A549 (cell line): Measurements from ENCODE around the gene GNG12. TPM values are rescaled to one million over a fixed set of nuclear protein-coding genes. Genes with fewer than 3 reads are reported as not detected.
A peak's percentile ranks its signal among the peaks of the same experiment; 100 is the strongest.

Experiments used
- ATAC-seq, 2 experiments: fragments of 200-7000 bp in 1 of 2; fragments of >200 bp in 1 of 2; cut with Nextera tagmentation in 1 of 2; cut with Tn5 transposase in 1 of 2; 3 replicates each; pipeline versions ENCODE4 v1.8.0 to v1.9.1; 2018 to 2020; ENCODE audit warnings: mild to moderate bottlenecking in 1 of 2, moderate library complexity in 1 of 2
- CTCF ChIA-PET: fragments of 300-600 bp; sonication (Branson Sonifier 250); formaldehyde crosslinking; extraction: SDS; loops from one replicate; lab custom pipeline; 2021; ENCODE audit warnings: antibody characterized with exemption, inconsistent platforms; lab: Yijun Ruan, JAX
- POLR2A ChIA-PET: fragments of 350-600 bp; formaldehyde crosslinking; extraction: SDS; loops from one replicate; lab custom pipeline; 2021; ENCODE audit warnings: antibody characterized with exemption, inconsistent platforms; lab: Yijun Ruan, JAX
- DNase-seq, 2 experiments: peaks; one replicate each; pipeline versions ENCODE4 v3.0.0 to v3.0.0-alpha.2; 2011 to 2016; ENCODE audit warnings: low read depth in 1 of 2, low spot score in 1 of 2
- FAIRE-seq: peaks from 2 replicates; lab custom pipeline; 2011; peaks lifted over from hg19 to GRCh38; lab: Jason Lieb, UNC
- H3K27ac ChIP-seq, 2 experiments: fragments of >200 bp; sonication (Bioruptor Twin); formaldehyde crosslinking; 3 replicates each; pipeline ENCODE4 v1.5.1; 2016 to 2017
- H3K4me1 ChIP-seq: fragments of >200 bp; sonication (Bioruptor Twin); formaldehyde crosslinking; 3 replicates; pipeline ENCODE4 v1.6.1; 2016
- H3K4me2 ChIP-seq: fragments of >200 bp; sonication (Bioruptor Twin); formaldehyde crosslinking; 3 replicates; pipeline ENCODE4 v1.6.1; 2016
- H3K4me3 ChIP-seq: fragments of >200 bp; sonication (Bioruptor Twin); formaldehyde crosslinking; 3 replicates; pipeline ENCODE4 v1.5.1; 2016
- H3K9me3 ChIP-seq: fragments of >200 bp; sonication (Bioruptor Twin); formaldehyde crosslinking; 3 replicates; pipeline ENCODE4 v1.6.1; 2016
- CHD4 ChIP-seq: fragments of 200-600 bp; sonication (generic); IDR thresholded peaks from 2 replicates; pipeline ENCODE4 v1.6.1; 2016; ENCODE audit warnings: antibody characterized with exemption, mild to moderate bottlenecking, borderline replicate concordance
- FOXS1 ChIP-seq: fragments of 250-450 bp; sonication (Bioruptor Pico); IDR thresholded peaks from 2 replicates; pipeline ENCODE4 v1.5.0; 2020; ENCODE audit warnings: mild to moderate bottlenecking, moderate library complexity
- GATA3 ChIP-seq: IDR thresholded peaks from 2 replicates; pipeline ENCODE4 v1.6.1; 2012; ENCODE audit warnings: borderline replicate concordance
- HDAC2 ChIP-seq: fragments of 200-600 bp; sonication (generic); IDR thresholded peaks from 2 replicates; pipeline ENCODE4 v1.6.1; 2016
- HEYL ChIP-seq: fragments of 250-450 bp; sonication (Bioruptor Pico); IDR thresholded peaks from 2 replicates; pipeline ENCODE4 v1.8.0; 2021; ENCODE audit warnings: mild to moderate bottlenecking, moderate library complexity
- HOXB13 ChIP-seq: fragments of 250-450 bp; sonication (Bioruptor Pico); IDR thresholded peaks from 2 replicates; pipeline ENCODE4 v1.5.0; 2020; ENCODE audit warnings: low read depth, mild to moderate bottlenecking, moderate library complexity
- JUN ChIP-seq, 2 experiments: fragments of >200 bp; sonication (Bioruptor Twin); formaldehyde crosslinking; IDR thresholded peaks; 2 replicates in 1 of 2; 3 replicates in 1 of 2; pipeline ENCODE4 v1.6.1; 2016 to 2017
- JUNB ChIP-seq: fragments of >200 bp; sonication (Bioruptor Twin); formaldehyde crosslinking; IDR thresholded peaks from 2 replicates; pipeline ENCODE4 v1.6.1; 2016
- KDM1A ChIP-seq: fragments of 200-600 bp; sonication (generic); IDR thresholded peaks from 2 replicates; pipeline ENCODE4 v1.6.1; 2016; ENCODE audit warnings: low read depth, mild to moderate bottlenecking
- KDM5A ChIP-seq: fragments of 200-600 bp; sonication (generic); IDR thresholded peaks from 2 replicates; pipeline ENCODE4 v1.6.1; 2016; ENCODE audit warnings: antibody characterized with exemption, mild to moderate bottlenecking
- MAFK ChIP-seq: fragments of 450-650 bp; IDR thresholded peaks from 2 replicates; pipeline ENCODE4 v1.6.1; 2014; ENCODE audit not compliant: partially characterized antibody
- MAZ ChIP-seq: fragments of 150-350 bp; IDR thresholded peaks from 2 replicates; pipeline ENCODE4 v1.6.1; 2014; ENCODE audit warnings: antibody characterized with exemption, low read depth, low read length, borderline replicate concordance
- MYC ChIP-seq: IDR thresholded peaks from 2 replicates; pipeline ENCODE4 v1.6.1; 2012; ENCODE audit warnings: mild to moderate bottlenecking, inconsistent platforms, low read length, improper control_type of control experiment, borderline replicate concordance
- RAD21 ChIP-seq, 2 experiments: fragments of >200 bp in 1 of 2; sonication (Bioruptor Twin) in 1 of 2; formaldehyde crosslinking in 1 of 2; IDR thresholded peaks in 1 of 2; conservative IDR thresholded peaks in 1 of 2; 2 replicates in 1 of 2; 3 replicates in 1 of 2; pipeline ENCODE4 v1.6.1; 2012 to 2018; ENCODE audit warnings: inconsistent platforms in 1 of 2
- REST ChIP-seq: fragments of 200-600 bp; sonication (generic); IDR thresholded peaks from 2 replicates; pipeline ENCODE4 v1.6.1; 2016; ENCODE audit warnings: antibody characterized with exemption, mild to moderate bottlenecking, moderate library complexity
- RFX5 ChIP-seq: fragments of 450-650 bp; IDR thresholded peaks from 2 replicates; pipeline ENCODE4 v1.7.1; 2014; ENCODE audit warnings: antibody characterized with exemption, mild to moderate bottlenecking, moderate library complexity
- SMC3 ChIP-seq: fragments of >200 bp; sonication (Bioruptor Twin); formaldehyde crosslinking; IDR thresholded peaks from 3 replicates; pipeline ENCODE4 v1.6.1; 2018; ENCODE audit warnings: inconsistent platforms
- TFCP2L1 ChIP-seq: fragments of 250-450 bp; sonication (Bioruptor Pico); IDR thresholded peaks from 2 replicates; pipeline ENCODE4 v1.5.0; 2021; ENCODE audit warnings: mild to moderate bottlenecking
- USF2 ChIP-seq: fragments of 450-650 bp; IDR thresholded peaks from 2 replicates; pipeline ENCODE4 v1.6.1; 2014; ENCODE audit warnings: antibody characterized with exemption
- ZC3H11A ChIP-seq: fragments of 450-650 bp; IDR thresholded peaks from 2 replicates; pipeline ENCODE4 v1.6.1; 2014; ENCODE audit warnings: antibody characterized with exemption, mild to moderate bottlenecking
- ZFP36 ChIP-seq: fragments of 450-650 bp; IDR thresholded peaks from 2 replicates; pipeline ENCODE4 v1.6.1; 2014; ENCODE audit warnings: borderline replicate concordance; ENCODE audit not compliant: partially characterized antibody
- ZSCAN20 ChIP-seq: fragments of 250-450 bp; sonication (Bioruptor Pico); IDR thresholded peaks from 2 replicates; pipeline ENCODE4 v1.8.0; 2022; ENCODE audit warnings: mild to moderate bottlenecking, moderate library complexity
- WGBS: methylation state at CpG from one replicate; pipeline ENCODE4 v1.1.6; 2017; ENCODE audit errors: missing lambda C conversion rate; 5-methylcytosine and 5-hydroxymethylcytosine counted together
- polyA plus RNA-seq, 4 experiments: library from polyadenylated mRNA; depleted of rRNA in 3 of 4; stranded (reverse); fragments of >200 nt; fragmentation: RNase III in 1 of 4; extraction: RNeasy Plus Mini Kit Qiagen cat#74134 plus additional on column Dnase treatment in 1 of 4; gene quantifications; 2 replicates in 3 of 4; 3 replicates in 1 of 4; pipeline ENCODE4 v1.2.3, GENCODE V29; 2011 to 2017
- TF ChIP-seq, protein P1 (sequence below): fragments of >200 bp; sonication (Bioruptor Twin); formaldehyde crosslinking; IDR thresholded peaks from 3 replicates; pipeline ENCODE4 v1.6.1; 2016
- TF ChIP-seq, protein P2 (sequence below): fragments of >200 bp; sonication (Bioruptor Twin); formaldehyde crosslinking; IDR thresholded peaks from 2 replicates; pipeline ENCODE4 v1.6.1; 2016
- TF ChIP-seq, protein P3 (sequence below): fragments of >200 bp; sonication (Bioruptor Twin); formaldehyde crosslinking; IDR thresholded peaks from 3 replicates; pipeline ENCODE4 v1.5.1; 2016

Gene GNG12
- polyA plus RNA-seq, 2 of the 4 experiments (the other 2 are of a cell fraction): 91.8 to 132 TPM

DNA sequence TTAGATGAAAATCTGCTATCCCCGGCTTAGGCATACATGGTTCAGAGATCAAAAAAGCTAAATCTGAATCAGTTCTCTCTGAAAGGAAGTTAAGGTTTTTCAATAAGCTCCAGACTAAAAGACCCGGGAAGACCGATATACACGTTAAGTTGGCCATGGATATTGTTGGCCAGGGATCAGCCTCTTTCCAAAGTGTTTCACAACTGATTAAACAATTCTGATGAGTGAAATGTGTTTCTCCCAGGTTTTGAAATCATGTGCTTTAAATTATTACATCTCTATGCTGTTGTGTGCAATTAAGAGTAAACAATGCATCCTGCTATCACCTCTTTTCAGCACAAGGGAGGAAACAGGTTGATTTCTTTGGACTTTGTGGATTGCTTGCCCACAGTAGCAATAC is 23.7 kb upstream of the GNG12 start:
- 96% methylated on average over 4 of the region's 4 CpGs for WGBS
- POLR2A ChIA-PET: no interaction called here
- peak overlapping the region in 1 of 2 experiments; percentile 88; a peak in 2 of 6 replicates for H3K27ac ChIP-seq
- no peak for ATAC-seq
- CTCF ChIA-PET: interaction anchor here (1.5 to 10.7 kb wide), 4 partner anchors 122 to 263 kb away, joined by 3 to 177 read pairs (median 4); no protein-coding TSS in a partner anchor
- H3K4me1 ChIP-seq: peaks cover 5% of the 10 kb centered on the region; the same call in 1 of the 3 replicates
- no peaks in the 10 kb centered on the region for H3K9me3 ChIP-seq
- no peak overlapping the region for H3K4me2 ChIP-seq
- no peak overlapping the region for H3K4me3 ChIP-seq
- no peak for TF ChIP-seq RFX5
- no peak for TF ChIP-seq MYC
- no peak for FAIRE-seq
- no peak for DNase-seq

DNA sequence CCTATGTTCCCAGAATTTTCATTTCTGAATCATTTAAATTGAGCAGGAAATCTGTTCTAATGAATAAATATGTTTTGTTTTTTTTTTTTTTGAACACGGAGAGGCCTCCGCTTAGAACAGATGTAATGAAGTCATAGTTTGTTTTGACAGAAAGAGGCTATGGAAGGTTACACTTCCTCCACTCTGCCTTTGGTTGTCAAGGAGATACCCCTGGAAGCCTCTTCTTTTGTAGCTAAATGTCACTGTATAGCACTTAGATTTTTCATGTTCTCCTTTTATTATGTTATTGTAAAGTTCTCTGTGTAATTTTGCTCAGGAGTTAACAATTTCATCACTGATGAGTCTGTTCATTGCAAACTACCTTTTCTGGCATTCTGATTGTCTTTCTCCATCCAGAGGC is 22.7 kb upstream of the GNG12 start:
- Histone ChIP-seq H3K4me2 (no peak overlapping the region), H3K9me3 (no peaks in the 10 kb centered on the region), H3K4me1 (peaks cover 12% of the 10 kb centered on the region), H3K27ac (peak overlapping the region in 1 of 2 experiments; percentile 88; a peak in 2 of 6 replicates), H3K4me3 (no peak overlapping the region)
- FAIRE-seq: no peak
- TF ChIP-seq HOXB13 (CRISPR knock-in tag) (no peak), MAFK (no peak), FOXS1 (CRISPR knock-in tag) (no peak), ZSCAN20 (no peak), USF2 (no peak), HEYL (CRISPR knock-in tag) (no peak), ZFP36 (no peak), ZC3H11A (no peak), REST (no peak), CHD4 (no peak), TFCP2L1 (CRISPR knock-in tag) (no peak)
- TF ChIP-seq, protein P1, sequence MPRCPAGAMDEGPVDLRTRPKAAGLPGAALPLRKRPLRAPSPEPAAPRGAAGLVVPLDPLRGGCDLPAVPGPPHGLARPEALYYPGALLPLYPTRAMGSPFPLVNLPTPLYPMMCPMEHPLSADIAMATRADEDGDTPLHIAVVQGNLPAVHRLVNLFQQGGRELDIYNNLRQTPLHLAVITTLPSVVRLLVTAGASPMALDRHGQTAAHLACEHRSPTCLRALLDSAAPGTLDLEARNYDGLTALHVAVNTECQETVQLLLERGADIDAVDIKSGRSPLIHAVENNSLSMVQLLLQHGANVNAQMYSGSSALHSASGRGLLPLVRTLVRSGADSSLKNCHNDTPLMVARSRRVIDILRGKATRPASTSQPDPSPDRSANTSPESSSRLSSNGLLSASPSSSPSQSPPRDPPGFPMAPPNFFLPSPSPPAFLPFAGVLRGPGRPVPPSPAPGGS: no peak
- TF ChIP-seq, protein P2, sequence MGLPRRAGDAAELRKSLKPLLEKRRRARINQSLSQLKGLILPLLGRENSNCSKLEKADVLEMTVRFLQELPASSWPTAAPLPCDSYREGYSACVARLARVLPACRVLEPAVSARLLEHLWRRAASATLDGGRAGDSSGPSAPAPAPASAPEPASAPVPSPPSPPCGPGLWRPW: no peak
- ATAC-seq: no peak
- ChIA-PET CTCF (interaction anchor here (1.5 to 10.7 kb wide), 4 partner anchors 123 to 264 kb away, joined by 3 to 177 read pairs (median 4); no protein-coding TSS in a partner anchor), POLR2A (no interaction called here)
- no peak for DNase-seq
- WGBS: 97% methylated on average over 2 of the region's 2 CpGs

DNA sequence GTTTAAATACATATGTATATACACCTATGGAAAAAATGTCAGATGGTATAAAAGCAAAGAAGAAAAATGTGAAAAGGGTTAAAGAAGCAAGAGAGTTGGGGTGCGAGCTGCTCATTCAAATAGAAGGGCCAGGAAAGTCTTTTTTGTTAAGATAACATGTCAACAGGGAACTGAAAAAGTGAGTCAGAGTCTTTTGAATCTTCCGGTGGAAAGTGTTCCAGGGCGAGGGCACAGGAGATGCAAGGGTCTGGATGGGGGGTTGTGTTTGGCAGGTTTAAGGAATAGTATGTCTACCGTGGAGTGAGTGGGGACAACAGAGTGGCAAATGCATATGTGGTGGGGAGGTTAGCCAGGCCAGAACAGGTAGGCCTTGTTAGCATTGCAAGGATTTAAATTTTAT is 22.2 kb upstream of the GNG12 start:
- POLR2A ChIA-PET: no interaction called here
- ATAC-seq (no peak), FAIRE-seq (no peak), DNase-seq (no peak)
- Histone ChIP-seq H3K27ac (peak overlapping the region in 1 of 2 experiments; percentile 88; a peak in 3 of 6 replicates), H3K9me3 (no peaks in the 10 kb centered on the region), H3K4me3 (no peak overlapping the region), H3K4me2 (no peak overlapping the region), H3K4me1 (peaks cover 17% of the 10 kb centered on the region)
- CTCF ChIA-PET: interaction anchor here (0.6 to 10.7 kb wide), 5 partner anchors 89 to 482 kb away, joined by 3 to 177 read pairs (median 3); no protein-coding TSS in a partner anchor
- 91% methylated on average over 4 of the region's 4 CpGs for WGBS
- TF ChIP-seq, protein P1: no peak
- no peak for TF ChIP-seq GATA3
- no peak for TF ChIP-seq JUN (IDR thresholded peaks at IDR 0.05)
- no peak for TF ChIP-seq SMC3
- TF ChIP-seq MAZ: no peak
- TF ChIP-seq KDM1A: no peak
- TF ChIP-seq RAD21 (conservative IDR thresholded peaks at IDR 0.05 in 1 of 2, IDR thresholded peaks at IDR 0.05 in 1 of 2): no peak
- no peak for TF ChIP-seq KDM5A
- no peak for TF ChIP-seq FOXS1 (CRISPR knock-in tag)
- TF ChIP-seq MYC: no peak
- TF ChIP-seq, protein P3, sequence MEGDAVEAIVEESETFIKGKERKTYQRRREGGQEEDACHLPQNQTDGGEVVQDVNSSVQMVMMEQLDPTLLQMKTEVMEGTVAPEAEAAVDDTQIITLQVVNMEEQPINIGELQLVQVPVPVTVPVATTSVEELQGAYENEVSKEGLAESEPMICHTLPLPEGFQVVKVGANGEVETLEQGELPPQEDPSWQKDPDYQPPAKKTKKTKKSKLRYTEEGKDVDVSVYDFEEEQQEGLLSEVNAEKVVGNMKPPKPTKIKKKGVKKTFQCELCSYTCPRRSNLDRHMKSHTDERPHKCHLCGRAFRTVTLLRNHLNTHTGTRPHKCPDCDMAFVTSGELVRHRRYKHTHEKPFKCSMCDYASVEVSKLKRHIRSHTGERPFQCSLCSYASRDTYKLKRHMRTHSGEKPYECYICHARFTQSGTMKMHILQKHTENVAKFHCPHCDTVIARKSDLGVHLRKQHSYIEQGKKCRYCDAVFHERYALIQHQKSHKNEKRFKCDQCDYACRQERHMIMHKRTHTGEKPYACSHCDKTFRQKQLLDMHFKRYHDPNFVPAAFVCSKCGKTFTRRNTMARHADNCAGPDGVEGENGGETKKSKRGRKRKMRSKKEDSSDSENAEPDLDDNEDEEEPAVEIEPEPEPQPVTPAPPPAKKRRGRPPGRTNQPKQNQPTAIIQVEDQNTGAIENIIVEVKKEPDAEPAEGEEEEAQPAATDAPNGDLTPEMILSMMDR: no peak
- TF ChIP-seq MAFK: no peak
- no peak for TF ChIP-seq HOXB13 (CRISPR knock-in tag)
- TF ChIP-seq HDAC2: no peak
- TF ChIP-seq JUNB: no peak
